GM12878 (cell line): ENCODE results near the gene DLG2. TPM values are rescaled to one million over a fixed set of nuclear protein-coding genes. Genes with fewer than 3 reads are reported as not detected.

ENCODE experiments used
- ATAC-seq: fragments of 200-7000 bp; cut with Tn5 transposase; 3 replicates; pipeline ENCODE4 v1.9.1; 2020; ENCODE audit warnings: mild to moderate bottlenecking, moderate library complexity
- BruUV-seq: library from RNA; stranded (reverse); fragments of 400-500 nt; replicated peaks from 2 replicates; lab custom pipeline; 2021; lab: Mats Ljungman, UMichigan
- CTCF ChIA-PET: fragments of 300-600 bp; sonication (Branson Sonifier 250); formaldehyde crosslinking; extraction: SDS; loops from one replicate; lab custom pipeline; 2021; ENCODE audit warnings: inconsistent platforms; lab: Yijun Ruan, JAX
- POLR2A ChIA-PET: fragments of 350-600 bp; formaldehyde crosslinking; extraction: SDS; loops from one replicate; lab custom pipeline; 2021; ENCODE audit warnings: inconsistent platforms; lab: Charles Lee
- RAD21 ChIA-PET: fragments of 300-600 bp; sonication (Branson Sonifier 250); formaldehyde crosslinking; loops from one replicate; lab custom pipeline; 2023; ENCODE audit warnings: antibody characterized with exemption; ENCODE audit not compliant: unreplicated experiment; lab: Charles Lee
- SMC1A ChIA-PET: fragments of 300-600 bp; sonication (Branson Sonifier 250); formaldehyde crosslinking; loops from one replicate; lab custom pipeline; 2023; ENCODE audit not compliant: unreplicated experiment, uncharacterized antibody; lab: Charles Lee
- DNase-seq: peaks from one replicate; pipeline ENCODE4 v3.0.0-alpha.2; 2011; ENCODE audit warnings: low read depth, low spot score
- FAIRE-seq: peaks from 3 replicates; lab custom pipeline; 2011; peaks lifted over from hg19 to GRCh38; lab: Jason Lieb, UNC
- H2AFZ ChIP-seq: 2 replicates; pipeline ENCODE4 v1.6.0; 2011; ENCODE audit warnings: low read depth, low read length, control low read depth; ENCODE audit not compliant: control insufficient read depth
- H3K27ac ChIP-seq: 2 replicates; pipeline ENCODE4 v1.5.1; 2011; ENCODE audit warnings: control low read depth; ENCODE audit not compliant: control insufficient read depth, insufficient read depth
- H3K27me3 ChIP-seq, 2 experiments: replicated peaks in 1 of 2; 2 replicates each; pipeline versions ENCODE4 v1.6.0 to v1.6.1; 2011; ENCODE audit warnings: low read length in 1 of 2; ENCODE audit not compliant: control insufficient read depth in 2 of 2, insufficient read depth in 2 of 2
- H3K36me3 ChIP-seq, 2 experiments: 2 replicates each; pipeline ENCODE4 v1.5.1; 2011; ENCODE audit warnings: low read length in 1 of 2; ENCODE audit not compliant: control insufficient read depth in 2 of 2, insufficient read depth in 2 of 2
- H3K4me1 ChIP-seq: 2 replicates; pipeline ENCODE4 v1.6.1; 2011; ENCODE audit warnings: mild to moderate bottlenecking, low read length, moderate library complexity, mixed read lengths; ENCODE audit not compliant: control insufficient read depth, insufficient read depth
- H3K4me2 ChIP-seq: 2 replicates; pipeline ENCODE4 v1.6.0; 2011; ENCODE audit warnings: control low read depth; ENCODE audit not compliant: control insufficient read depth, insufficient read depth
- H3K4me3 ChIP-seq: fragments of 200-600 bp; sonication (generic); 2 replicates; pipeline ENCODE4 v1.5.1; 2016
- H3K79me2 ChIP-seq: 2 replicates; pipeline ENCODE4 v1.6.0; 2011; ENCODE audit warnings: low read length; ENCODE audit not compliant: control insufficient read depth, insufficient read depth
- H3K9ac ChIP-seq: 2 replicates; pipeline ENCODE4 v1.8.0; 2011; ENCODE audit warnings: low read length, control low read depth, mixed read lengths; ENCODE audit not compliant: control insufficient read depth, insufficient read depth
- H3K9me3 ChIP-seq: replicated peaks from 3 replicates; pipeline ENCODE4 v1.5.1; 2011; ENCODE audit warnings: mild to moderate bottlenecking, low read length; ENCODE audit not compliant: control insufficient read depth, insufficient read depth
- H4K20me1 ChIP-seq: 2 replicates; pipeline ENCODE4 v1.6.0; 2011; ENCODE audit not compliant: control insufficient read depth, insufficient read depth
- ASH2L ChIP-seq: fragments of 300-600, 200-600 bp; sonication (generic); IDR thresholded peaks from 2 replicates; pipeline ENCODE4 v1.6.1; 2017; ENCODE audit warnings: low read depth, mild to moderate bottlenecking, borderline replicate concordance
- ATF7 ChIP-seq: fragments of 450-650 bp; IDR thresholded peaks from 2 replicates; pipeline ENCODE4 v1.6.1; 2016; ENCODE audit warnings: low read depth, mild to moderate bottlenecking
- CHD1 ChIP-seq: IDR thresholded peaks from 2 replicates; pipeline ENCODE4 v1.6.1; 2012; ENCODE audit warnings: low read depth, low read length, improper control_type of control experiment
- CREB1 ChIP-seq: IDR thresholded peaks from 2 replicates; pipeline ENCODE4 v1.6.1; 2012; ENCODE audit warnings: low read depth, mild to moderate bottlenecking, inconsistent platforms
- ETV6 ChIP-seq, 2 experiments: fragments of 450-650 bp in 1 of 2; IDR thresholded peaks in 1 of 2; conservative IDR thresholded peaks in 1 of 2; 2 replicates each; pipeline ENCODE4 v1.6.1; 2014; ENCODE audit warnings: antibody characterized with exemption in 1 of 2, borderline replicate concordance in 1 of 2, low read depth in 1 of 2, mild to moderate bottlenecking in 1 of 2, moderate library complexity in 1 of 2
- GABPA ChIP-seq: IDR thresholded peaks from 2 replicates; pipeline ENCODE4 v1.6.1; 2014; ENCODE audit warnings: antibody characterized with exemption, low read depth, mild to moderate bottlenecking, inconsistent platforms
- NR2C1 ChIP-seq: fragments of 450-650 bp; IDR thresholded peaks from 2 replicates; pipeline ENCODE4 v1.6.1; 2017; ENCODE audit warnings: antibody characterized with exemption, mild to moderate bottlenecking, moderate library complexity
- PAX8 ChIP-seq: fragments of 450-650 bp; IDR thresholded peaks from 2 replicates; pipeline ENCODE4 v1.6.1; 2017; ENCODE audit warnings: mild to moderate bottlenecking, moderate library complexity
- SMARCA5 ChIP-seq: fragments of 450-650 bp; IDR thresholded peaks from 2 replicates; pipeline ENCODE4 v1.6.1; 2017; ENCODE audit warnings: mild to moderate bottlenecking
- WRNIP1 ChIP-seq: IDR thresholded peaks from 2 replicates; pipeline ENCODE4 v1.6.1; 2011; ENCODE audit warnings: low read depth, low read length, improper control_type of control experiment, borderline replicate concordance
- WGBS: methylation state at CpG from one replicate; pipeline ENCODE4 v1.1.6; 2016; ENCODE audit warnings: low lambda C conversion rate; ENCODE audit not compliant: insufficient replicate concordance, insufficient coverage; ENCODE audit errors: missing lambda C conversion rate; 5-methylcytosine and 5-hydroxymethylcytosine counted together
- in situ Hi-C: fragments of 300-500 bp; cut with MboI; formaldehyde crosslinking; loops from 9 replicates; pipeline ENCODE4 v1.14.3; 2018; ENCODE audit warnings: mixed read lengths
- intact Hi-C: fragments of 100-400 bp; cut with micrococcal nuclease; formaldehyde crosslinking; loops from one replicate; pipeline ENCODE4 v1.14.2; 2022; ENCODE audit not compliant: unreplicated experiment
- polyA plus RNA-seq, 11 experiments: library from polyadenylated mRNA; depleted of rRNA in 4 of 11; unstranded in 6 of 11; stranded (reverse) in 5 of 11; fragments of >200 nt; fragmentation: Nextera tagmentation in 4 of 11; fragmentation: Illumina TruSeq in 1 of 11; extraction: Ambion mirVana in 4 of 11; extraction: Trizol in 1 of 11; gene quantifications; 1 replicate in 1 of 11; 2 replicates in 10 of 11; pipeline versions ENCODE4 v1.2.1 to v1.2.3, GENCODE V29; 2011 to 2016; ENCODE audit warnings: inconsistent platforms in 2 of 11, missing spikeins in 2 of 11, low read depth in 1 of 11
- total RNA-seq, 4 experiments: library from RNA; depleted of rRNA in 3 of 4; stranded (reverse); fragments of >200 nt in 3 of 4; fragmentation: Illumina TruSeq in 1 of 4; extraction: Trizol in 1 of 4; gene quantifications; 2 replicates each; pipeline versions ENCODE4 v1.2.1 to v1.2.3, GENCODE V29; 2013 to 2021
- TF ChIP-seq, protein P1 (sequence below): fragments of 450-650 bp; formaldehyde crosslinking; IDR thresholded peaks from 2 replicates; pipeline ENCODE4 v1.4.0; 2020; ENCODE audit warnings: mild to moderate bottlenecking, moderate library complexity

DLG2 gene
- total and polyA plus RNA-seq, 10 of the 15 experiments (the other 5 are each of a cell fraction or from before 2014, with no cell fraction given), result 0.09 to 0.98 (median 0.35) TPM

DNA sequence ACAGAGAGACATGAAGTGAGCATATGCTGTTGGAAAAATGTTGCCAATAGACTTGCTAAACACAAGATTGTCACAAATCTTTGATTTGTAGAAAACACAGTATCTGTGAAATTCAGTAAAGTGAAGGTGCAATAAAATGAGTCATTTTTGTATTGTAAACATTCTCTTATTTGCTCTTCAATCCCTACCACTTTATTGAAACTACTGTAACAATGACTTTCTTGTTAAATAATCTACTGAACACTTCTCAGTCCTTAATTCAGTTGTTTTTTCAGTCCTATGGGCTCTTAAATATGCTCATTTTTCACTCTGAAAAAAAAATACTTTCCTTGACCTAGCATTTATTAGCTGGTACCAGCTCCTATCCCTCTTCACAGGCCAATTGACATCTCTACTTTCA is 531.9 kb downstream of the DLG2 start:
- no peak for TF ChIP-seq CREB1
- no peak for TF ChIP-seq GABPA
- TF ChIP-seq, all 136 proteins: peak for 0
- H3K4me3 ChIP-seq, result no peak overlapping the region
- no peak overlapping the region for H3K9ac ChIP-seq
- no peaks in the 10 kb centered on the region for H3K36me3 ChIP-seq
- BruUV-seq, result no TSS peak
- intact Hi-C loops, result no loop called here
- H3K27me3 ChIP-seq, result peaks cover 0 to 2% of the 10 kb centered on the region in 2 experiments; a peak in 1 of 4 replicates
- POLR2A ChIA-PET, result no interaction called here
- no peaks in the 10 kb centered on the region for H4K20me1 ChIP-seq
- in situ Hi-C loops, result no loop called here
- H3K9me3 ChIP-seq, result no peaks in the 10 kb centered on the region
- H2AFZ ChIP-seq, result no peak overlapping the region
- SMC1A ChIA-PET, result interaction anchor here (0.7 to 2.0 kb wide), 5 partner anchors 10 to 123 kb away, joined by 3 to 7 read pairs (median 4); no protein-coding TSS in a partner anchor
- no peaks in the 10 kb centered on the region for H3K4me1 ChIP-seq
- FAIRE-seq, result no peak
- H3K79me2 ChIP-seq, result no peaks in the 10 kb centered on the region
- CTCF ChIA-PET, result no interaction called here
- no peak overlapping the region for H3K27ac ChIP-seq
- no peak overlapping the region for H3K4me2 ChIP-seq
- RAD21 ChIA-PET, result interaction anchor here (1.5 kb wide), 1 partner anchor 15 kb away, joined by 4 read pairs; no protein-coding TSS in a partner anchor
- DNase-seq, result no peak
- ATAC-seq, result no peak

GRCh38 chr11:85094795-85095194 is 532.3 kb downstream of the DLG2 start:
- WGBS, result 62% methylated on average over 1 of the region's 1 CpG
- CTCF ChIA-PET, result no interaction called here
- RAD21 ChIA-PET, result interaction anchor here (1.5 kb wide), 1 partner anchor 16 kb away, joined by 4 read pairs; no protein-coding TSS in a partner anchor

More at GRCh38 chr11:85094795-85095194, 532.3 kb downstream of the DLG2 start:
- DNase-seq (no peak), ATAC-seq (no peak), FAIRE-seq (no peak)
- no TSS peak for BruUV-seq
- TF ChIP-seq, protein P1, sequence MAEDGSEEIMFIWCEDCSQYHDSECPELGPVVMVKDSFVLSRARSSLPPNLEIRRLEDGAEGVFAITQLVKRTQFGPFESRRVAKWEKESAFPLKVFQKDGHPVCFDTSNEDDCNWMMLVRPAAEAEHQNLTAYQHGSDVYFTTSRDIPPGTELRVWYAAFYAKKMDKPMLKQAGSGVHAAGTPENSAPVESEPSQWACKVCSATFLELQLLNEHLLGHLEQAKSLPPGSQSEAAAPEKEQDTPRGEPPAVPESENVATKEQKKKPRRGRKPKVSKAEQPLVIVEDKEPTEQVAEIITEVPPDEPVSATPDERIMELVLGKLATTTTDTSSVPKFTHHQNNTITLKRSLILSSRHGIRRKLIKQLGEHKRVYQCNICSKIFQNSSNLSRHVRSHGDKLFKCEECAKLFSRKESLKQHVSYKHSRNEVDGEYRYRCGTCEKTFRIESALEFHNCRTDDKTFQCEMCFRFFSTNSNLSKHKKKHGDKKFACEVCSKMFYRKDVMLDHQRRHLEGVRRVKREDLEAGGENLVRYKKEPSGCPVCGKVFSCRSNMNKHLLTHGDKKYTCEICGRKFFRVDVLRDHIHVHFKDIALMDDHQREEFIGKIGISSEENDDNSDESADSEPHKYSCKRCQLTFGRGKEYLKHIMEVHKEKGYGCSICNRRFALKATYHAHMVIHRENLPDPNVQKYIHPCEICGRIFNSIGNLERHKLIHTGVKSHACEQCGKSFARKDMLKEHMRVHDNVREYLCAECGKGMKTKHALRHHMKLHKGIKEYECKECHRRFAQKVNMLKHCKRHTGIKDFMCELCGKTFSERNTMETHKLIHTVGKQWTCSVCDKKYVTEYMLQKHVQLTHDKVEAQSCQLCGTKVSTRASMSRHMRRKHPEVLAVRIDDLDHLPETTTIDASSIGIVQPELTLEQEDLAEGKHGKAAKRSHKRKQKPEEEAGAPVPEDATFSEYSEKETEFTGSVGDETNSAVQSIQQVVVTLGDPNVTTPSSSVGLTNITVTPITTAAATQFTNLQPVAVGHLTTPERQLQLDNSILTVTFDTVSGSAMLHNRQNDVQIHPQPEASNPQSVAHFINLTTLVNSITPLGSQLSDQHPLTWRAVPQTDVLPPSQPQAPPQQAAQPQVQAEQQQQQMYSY (CRISPR knock-in tag), result no peak
- TF ChIP-seq ASH2L (no peak), NR2C1 (no peak), SMARCA5 (no peak), ATF7 (no peak), CHD1 (no peak), ETV6 (conservative IDR thresholded peaks at IDR 0.05 in 1 of 2, IDR thresholded peaks at IDR 0.05 in 1 of 2; ENCODE audit: borderline replicate concordance in 1 of 2, low read depth in 1 of 2) (no peak), WRNIP1 (no peak), PAX8 (no peak)
- H3K9me3 ChIP-seq, result no peaks in the 10 kb centered on the region
- H4K20me1 ChIP-seq, result no peaks in the 10 kb centered on the region
- H3K4me1 ChIP-seq, result no peaks in the 10 kb centered on the region
- no peak overlapping the region for H3K9ac ChIP-seq
- in situ Hi-C loops, result no loop called here
- H3K27ac ChIP-seq, result no peak overlapping the region
- SMC1A ChIA-PET, result interaction anchor here (0.7 to 2.0 kb wide), 5 partner anchors 9 to 122 kb away, joined by 3 to 7 read pairs (median 3); no protein-coding TSS in a partner anchor
- no peak overlapping the region for H3K4me2 ChIP-seq
- H2AFZ ChIP-seq, result no peak overlapping the region
- no peaks in the 10 kb centered on the region for H3K36me3 ChIP-seq
- H3K79me2 ChIP-seq, result no peaks in the 10 kb centered on the region
- intact Hi-C loops, result no loop called here
- H3K27me3 ChIP-seq, result peaks cover 0 to 2% of the 10 kb centered on the region in 2 experiments; a peak in 1 of 4 replicates
- no peak overlapping the region for H3K4me3 ChIP-seq
- POLR2A ChIA-PET, result no interaction called here
